H1 (cell line): ENCODE data around the gene DNAJC21. TPM values are rescaled to one million over a fixed set of nuclear protein-coding genes. Genes with fewer than 3 reads are reported as not detected.

ENCODE experiments used
- CTCF ChIA-PET: fragments of 300-600 bp; sonication (Branson Sonifier 250); formaldehyde crosslinking; loops from one replicate; lab custom pipeline; 2021; ENCODE audit not compliant: partially characterized antibody; lab: Charles Lee
- POLR2A ChIA-PET: fragments of 300-600 bp; sonication (Branson Sonifier 250); formaldehyde crosslinking; loops from one replicate; lab custom pipeline; 2021; ENCODE audit warnings: inconsistent platforms; ENCODE audit not compliant: partially characterized antibody; lab: Charles Lee
- DNase-seq, 2 experiments: peaks; one replicate each; pipeline versions ENCODE4 v3.0.0 to v3.0.0-alpha.2; 2010 to 2022; ENCODE audit warnings: low spot score in 2 of 2, low read depth in 1 of 2, mixed read lengths in 1 of 2
- FAIRE-seq: peaks from 2 replicates; lab custom pipeline; 2011; peaks lifted over from hg19 to GRCh38; lab: Jason Lieb, UNC
- H2AFZ ChIP-seq: 2 replicates; pipeline ENCODE4 v1.8.1; 2012; ENCODE audit warnings: low read length, inconsistent platforms
- H2AK5ac ChIP-seq: 2 replicates; pipeline ENCODE4 v1.6.1; 2013; ENCODE audit warnings: low read depth, low read length
- H2BK120ac ChIP-seq: replicated peaks from 2 replicates; pipeline ENCODE3; 2013; ENCODE audit warnings: low read depth, low read length, inconsistent platforms
- H2BK12ac ChIP-seq: 2 replicates; pipeline ENCODE4 v1.6.1; 2013; ENCODE audit warnings: low read depth, low read length
- H2BK15ac ChIP-seq: 2 replicates; pipeline ENCODE4 v1.6.1; 2013; ENCODE audit warnings: low read length
- H2BK20ac ChIP-seq: 2 replicates; pipeline ENCODE4 v1.6.1; 2013; ENCODE audit warnings: low read length
- H2BK5ac ChIP-seq: 2 replicates; pipeline ENCODE4 v1.6.1; 2013; ENCODE audit warnings: low read depth, low read length
- H3K14ac ChIP-seq: 2 replicates; pipeline ENCODE4 v1.6.1; 2013; ENCODE audit warnings: inconsistent platforms; ENCODE audit not compliant: insufficient read length
- H3K18ac ChIP-seq: 2 replicates; pipeline ENCODE4 v1.6.1; 2013; ENCODE audit warnings: low read length; ENCODE audit errors: extremely low read depth
- H3K23ac ChIP-seq: 2 replicates; pipeline ENCODE4 v1.6.1; 2013; ENCODE audit warnings: inconsistent platforms; ENCODE audit not compliant: insufficient read length
- H3K23me2 ChIP-seq: 2 replicates; pipeline ENCODE4 v1.6.1; 2013; ENCODE audit warnings: low read depth, low read length
- H3K27ac ChIP-seq: 2 replicates; pipeline ENCODE4 v1.6.1; 2011; ENCODE audit warnings: low read depth, low read length, inconsistent platforms
- H3K27me3 ChIP-seq, 4 experiments: replicated peaks in 1 of 4; 1 replicate in 1 of 4; 2 replicates in 3 of 4; pipeline versions ENCODE4 v1.6.1 to v1.8.1; 2011 to 2013; ENCODE audit warnings: low read length in 3 of 4, mild to moderate bottlenecking in 3 of 4, inconsistent platforms in 2 of 4, mixed read lengths in 2 of 4, moderate library complexity in 1 of 4; ENCODE audit not compliant: control insufficient read depth in 3 of 4, insufficient read depth in 3 of 4; ENCODE audit errors: extremely low read depth in 1 of 4
- H3K36me3 ChIP-seq, 4 experiments: 2 replicates each; pipeline versions ENCODE4 v1.6.1 to v1.8.1; 2011 to 2013; ENCODE audit warnings: mild to moderate bottlenecking in 4 of 4, low read length in 3 of 4, moderate library complexity in 2 of 4, control low read depth in 1 of 4, inconsistent platforms in 1 of 4; ENCODE audit not compliant: insufficient read depth in 4 of 4, control insufficient read depth in 2 of 4
- H3K4ac ChIP-seq: replicated peaks from 2 replicates; pipeline ENCODE3; 2013; ENCODE audit warnings: low read length, low read depth, mixed read lengths, inconsistent platforms; ENCODE audit not compliant: insufficient read length
- H3K4me1 ChIP-seq, 4 experiments: replicated peaks in 1 of 4; 1 replicate in 1 of 4; 2 replicates in 3 of 4; pipeline versions ENCODE4 v1.6.1 to v1.8.1; 2011 to 2013; ENCODE audit warnings: low read length in 3 of 4, inconsistent platforms in 2 of 4, mixed read lengths in 1 of 4; ENCODE audit not compliant: insufficient read depth in 4 of 4, control insufficient read depth in 3 of 4
- H3K4me2 ChIP-seq, 2 experiments: 2 replicates each; pipeline versions ENCODE4 v1.6.1 to v1.8.1; 2011 to 2013; ENCODE audit warnings: low read depth in 2 of 2, low read length in 2 of 2, control low read depth in 1 of 2, inconsistent platforms in 1 of 2, mild to moderate bottlenecking in 1 of 2; ENCODE audit not compliant: insufficient read depth in 1 of 2
- H3K4me3 ChIP-seq, 4 experiments: fragments of 200-600, 300-600 bp in 1 of 4; sonication (generic), shearing (Covaris generic), sonication (Bioruptor Twin) in 1 of 4; 2 replicates each; pipeline versions ENCODE4 v1.5.1 to v1.8.1; 2011 to 2016; ENCODE audit warnings: low read length in 4 of 4, low read depth in 3 of 4, control low read depth in 2 of 4, inconsistent platforms in 2 of 4, mild to moderate bottlenecking in 2 of 4, mixed read lengths in 1 of 4, moderate library complexity in 1 of 4; ENCODE audit not compliant: insufficient read depth in 2 of 4; ENCODE audit errors: extremely low read depth in 1 of 4
- H3K56ac ChIP-seq: replicated peaks from 2 replicates; pipeline ENCODE3; 2013; ENCODE audit warnings: low read depth, mild to moderate bottlenecking, mixed read lengths, low read length, inconsistent platforms; ENCODE audit not compliant: insufficient read length
- H3K79me1 ChIP-seq: 2 replicates; pipeline ENCODE4 v1.6.1; 2013; ENCODE audit warnings: low read depth, low read length, control low read depth
- H3K79me2 ChIP-seq, 2 experiments: 2 replicates each; pipeline versions ENCODE4 v1.6.1 to v1.8.1; 2012 to 2013; ENCODE audit warnings: low read length in 2 of 2, mild to moderate bottlenecking in 2 of 2, inconsistent platforms in 1 of 2; ENCODE audit not compliant: insufficient read depth in 2 of 2, control insufficient read depth in 1 of 2
- H3K9ac ChIP-seq, 4 experiments: replicated peaks in 1 of 4; 1 replicate in 1 of 4; 2 replicates in 3 of 4; pipeline versions ENCODE4 v1.6.1 to v1.8.1; 2011 to 2013; ENCODE audit warnings: low read depth in 3 of 4, low read length in 3 of 4, control low read depth in 2 of 4, mild to moderate bottlenecking in 2 of 4, moderate library complexity in 2 of 4, inconsistent platforms in 1 of 4; ENCODE audit errors: extremely low read depth in 1 of 4
- H3K9me3 ChIP-seq, 2 experiments: 2 replicates each; pipeline versions ENCODE4 v1.6.1 to v1.8.1; 2012 to 2013; ENCODE audit warnings: mild to moderate bottlenecking in 2 of 2, moderate library complexity in 2 of 2, control low read depth in 1 of 2, inconsistent platforms in 1 of 2, low read depth in 1 of 2, low read length in 1 of 2, mixed read lengths in 1 of 2; ENCODE audit not compliant: insufficient read depth in 2 of 2
- H4K20me1 ChIP-seq, 2 experiments: replicated peaks in 1 of 2; 2 replicates each; pipeline versions ENCODE3 to v1.8.1; 2011 to 2013; ENCODE audit warnings: inconsistent platforms in 2 of 2, low read length in 2 of 2, mild to moderate bottlenecking in 1 of 2; ENCODE audit not compliant: insufficient read depth in 2 of 2, control insufficient read depth in 1 of 2
- H4K5ac ChIP-seq: 2 replicates; pipeline ENCODE4 v1.6.1; 2013; ENCODE audit warnings: low read length, low read depth, mixed read lengths, inconsistent platforms; ENCODE audit not compliant: insufficient read length
- H4K8ac ChIP-seq: 2 replicates; pipeline ENCODE4 v1.8.0; 2013; ENCODE audit warnings: mild to moderate bottlenecking, moderate library complexity, low read length, inconsistent platforms; ENCODE audit not compliant: insufficient read depth; ENCODE audit errors: extremely low read depth
- H4K91ac ChIP-seq: replicated peaks from 2 replicates; pipeline ENCODE3; 2013; ENCODE audit warnings: low read length, mixed read lengths, inconsistent platforms; ENCODE audit not compliant: insufficient read length
- ATF2 ChIP-seq: IDR thresholded peaks from 2 replicates; pipeline ENCODE4 v1.6.1; 2012; ENCODE audit warnings: low read length, inconsistent platforms
- BRCA1 ChIP-seq: IDR thresholded peaks from 2 replicates; pipeline ENCODE4 v1.6.1; 2012; ENCODE audit warnings: low read depth, low read length, improper control_type of control experiment
- CTCF ChIP-seq, 3 experiments: IDR thresholded peaks; 1 replicate in 2 of 3; 2 replicates in 1 of 3; pipeline versions ENCODE4 v1.5.1 to v1.6.1; 2011; ENCODE audit warnings: low read length in 3 of 3, mild to moderate bottlenecking in 3 of 3, inconsistent platforms in 2 of 3, low read depth in 1 of 3, moderate library complexity in 1 of 3; ENCODE audit not compliant: insufficient read depth in 1 of 3; ENCODE audit errors: control extremely low read depth in 1 of 3
- EGR1 ChIP-seq: IDR thresholded peaks from 2 replicates; pipeline ENCODE4 v1.6.1; 2011; ENCODE audit warnings: low read depth, low read length, borderline replicate concordance
- NRF1 ChIP-seq: IDR thresholded peaks from 2 replicates; pipeline ENCODE4 v1.6.1; 2011; ENCODE audit warnings: mild to moderate bottlenecking, low read depth, low read length, improper control_type of control experiment
- RFX5 ChIP-seq: IDR thresholded peaks from 2 replicates; pipeline ENCODE4 v1.6.1; 2011; ENCODE audit warnings: low read depth, low read length, improper control_type of control experiment, borderline replicate concordance
- RNF2 ChIP-seq: fragments of 200-900, 300-1000 bp; sonication (generic); IDR thresholded peaks from 2 replicates; pipeline ENCODE4 v1.7.1; 2016; ENCODE audit warnings: borderline replicate concordance, low read depth, mild to moderate bottlenecking, antibody characterized with exemption, low read length; ENCODE audit not compliant: poor library complexity, severe bottlenecking; ENCODE audit errors: missing control alignments
- RXRA ChIP-seq: IDR thresholded peaks from 2 replicates; pipeline ENCODE4 v1.6.1; 2011; ENCODE audit warnings: low read depth, mild to moderate bottlenecking, low read length, moderate library complexity; ENCODE audit not compliant: insufficient read depth
- SIX5 ChIP-seq: IDR thresholded peaks from 2 replicates; pipeline ENCODE4 v1.6.1; 2011; ENCODE audit warnings: mild to moderate bottlenecking, low read depth, low read length
- TBP ChIP-seq: IDR thresholded peaks from 2 replicates; pipeline ENCODE4 v1.6.1; 2011; ENCODE audit warnings: low read depth, low read length, improper control_type of control experiment
- WGBS, 2 experiments: shearing (Covaris generic) in 1 of 2; methylation state at CpG; one replicate each; pipeline versions ENCODE4 v1.1.6 to v1.1.7; 2013 to 2015; ENCODE audit warnings: low lambda C conversion rate in 2 of 2, mixed read lengths in 2 of 2, inconsistent platforms in 1 of 2, low coverage in 1 of 2, missing lambda C conversion rate in 1 of 2; ENCODE audit not compliant: insufficient replicate concordance in 2 of 2, insufficient coverage in 1 of 2, insufficient read length in 1 of 2; ENCODE audit errors: extremely low coverage in 1 of 2, missing lambda C conversion rate in 1 of 2; 5-methylcytosine and 5-hydroxymethylcytosine counted together
- polyA plus RNA-seq, 7 experiments: library from polyadenylated mRNA; depleted of rRNA in 3 of 7; stranded (reverse) in 5 of 7; unstranded in 2 of 7; fragments of >200 nt in 5 of 7; fragments of 200-250 nt in 2 of 7; gene quantifications; 1 replicate in 5 of 7; 2 replicates in 1 of 7; 4 replicates in 1 of 7; pipeline versions ENCODE4 v1.2.1 to v1.2.3, GENCODE V29; 2011 to 2013; ENCODE audit warnings: missing spikeins in 2 of 7, mixed read lengths in 2 of 7
- total RNA-seq: library from RNA; stranded (reverse); fragmentation: NEBNext Ultra II Directional; extraction: Animal tissue kit (Norgen Biotek cat#: 25700); gene quantifications from 2 replicates; pipeline ENCODE4 v1.2.1, GENCODE V29; 2021

The DNAJC21 gene
- total and polyA plus RNA-seq, 2 of the 8 experiments (the other 6 are each of a cell fraction or from before 2014, with no cell fraction given): 5.1 to 47.5 TPM

- WGBS, 2 experiments: 82% methylated on average over 1 of the region's 1 CpG; no CpG with 5 or more reads in 1 of the 2 experiments
- Histone ChIP-seq H2BK5ac (no peak overlapping the region), H3K18ac (no peak overlapping the region), H2AK5ac (no peak overlapping the region), H4K91ac (no peak overlapping the region), H3K4ac (no peak overlapping the region), H3K27ac (no peak overlapping the region), H4K8ac (no peak overlapping the region), H3K23ac (no peak overlapping the region), H3K56ac (no peak overlapping the region), H2BK20ac (no peak overlapping the region), H3K4me1 (no peaks in the 10 kb centered on the region), H4K20me1 (no peaks in the 10 kb centered on the region), H3K9me3 (peaks cover 11 to 20% of the 10 kb centered on the region in 2 experiments; a peak in 3 of 4 replicates), H3K4me3 (no peak overlapping the region), H2BK12ac (no peak overlapping the region), H2BK120ac (no peak overlapping the region), H2BK15ac (no peak overlapping the region), H2AFZ (no peak overlapping the region), H3K27me3 (no peaks in the 10 kb centered on the region), H3K23me2 (no peaks in the 10 kb centered on the region), H3K79me1 (no peaks in the 10 kb centered on the region), H4K5ac (no peak overlapping the region), H3K14ac (no peak overlapping the region), H3K9ac (no peak overlapping the region), H3K4me2 (no peak overlapping the region), H3K36me3 (no peaks in the 10 kb centered on the region; a peak in 1 of 8 replicates), H3K79me2 (no peaks in the 10 kb centered on the region)
- ChIA-PET CTCF (interaction anchor here (1.0 to 1.4 kb wide), 2 partner anchors 16 to 29 kb away, joined by 3 to 4 read pairs; no protein-coding TSS in a partner anchor), POLR2A (no interaction called here)
- FAIRE-seq (no peak), DNase-seq (no peak)
- TF ChIP-seq EGR1 (no peak), RNF2 (no peak), SIX5 (no peak), ATF2 (no peak), RFX5 (no peak), RXRA (no peak), TBP (no peak), CTCF (IDR thresholded peaks at IDR 0.05; ENCODE audit: control extremely low read depth in 1 of 3, insufficient read depth in 1 of 3, low read depth in 1 of 3, low read length in 3 of 3) (no peak), BRCA1 (no peak), NRF1 (no peak)
These were observed 57.6 kb downstream of the DNAJC21 start for GRCh38 chr5:34986965-34987364.
